ENCODE results near the gene STAT5B. TPM values are rescaled to one million over a fixed set of nuclear protein-coding genes. Genes with fewer than 3 reads are reported as not detected.

STAT5B gene
- total and polyA plus RNA-seq, 2 of the 8 experiments (the other 6 are each of a cell fraction or from before 2014, with no cell fraction given): 35.3 to 52.6 TPM

DNA sequence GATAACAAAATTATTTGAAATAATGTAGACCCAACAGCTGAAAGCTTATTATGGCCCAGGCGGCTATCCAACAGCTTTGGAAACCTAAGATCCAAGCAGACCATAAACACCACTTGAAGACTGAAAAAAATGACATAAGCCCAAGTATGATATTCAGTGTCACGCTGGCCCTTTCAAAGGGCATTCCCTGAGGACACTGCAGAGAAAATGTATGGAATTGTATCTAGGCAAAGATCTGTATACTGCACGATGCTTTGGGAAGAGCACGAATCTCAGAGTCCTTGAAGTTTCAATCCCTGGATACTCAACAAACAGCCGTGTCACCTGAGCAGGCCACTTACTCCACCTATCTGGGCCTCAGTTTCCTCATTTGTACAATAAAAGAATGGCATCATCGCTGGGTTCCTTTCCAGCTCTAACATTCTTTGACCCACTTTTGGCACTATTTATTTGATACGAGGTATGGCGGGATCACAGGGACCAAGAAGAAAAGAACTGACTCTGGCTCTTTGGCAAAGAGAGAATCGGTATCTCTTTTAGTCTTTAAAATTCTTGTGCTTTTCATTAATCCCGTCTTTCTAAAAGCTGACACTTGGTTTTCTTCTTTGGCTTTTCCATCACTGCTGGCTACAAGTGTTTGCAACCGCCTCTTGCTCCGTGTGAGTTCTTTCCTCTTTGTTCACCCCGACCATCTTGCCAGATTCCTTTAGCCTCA lies 1.2 kb downstream of the STAT5B start (continued):
- TF ChIP-seq SP2 (IDR thresholded peaks at IDR 0.05; ENCODE audit: low read length) (no peak), CHD1 (IDR thresholded peaks at IDR 0.05; ENCODE audit: low read depth, low read length) (no peak), ASH2L (IDR thresholded peaks at IDR 0.05; ENCODE audit: low read length) (no peak), RXRA (IDR thresholded peaks at IDR 0.05; ENCODE audit: insufficient read depth, low read depth, low read length) (no peak), HDAC6 (IDR thresholded peaks at IDR 0.05; ENCODE audit: low read depth, low read length) (no peak), GABPA (IDR thresholded peaks at IDR 0.05; ENCODE audit: borderline replicate concordance, insufficient read depth, low read length) (no peak), KDM5A (IDR thresholded peaks at IDR 0.05; ENCODE audit: low read length) (no peak), NANOG (IDR thresholded peaks at IDR 0.05; ENCODE audit: insufficient read depth, low read depth, low read length, poor library complexity, severe bottlenecking) (no peak), TEAD4 (IDR thresholded peaks at IDR 0.05; ENCODE audit: low read depth, low read length) (no peak)

Data from H1 (cell line).